Activated T-cell treated with anti-CD3 and anti-CD28 coated beads, Interleukin-2, amount 50 U/mL, for 72 hours (primary cell): Measurements from ENCODE around the gene FKBP1B. TPM values are rescaled to one million over a fixed set of nuclear protein-coding genes. Genes with fewer than 3 reads are reported as not detected.

ENCODE experiments used
- ATAC-seq, 2 donors: fragments of 150-1000 bp; cut with Tn5 transposase; replicated peaks in 1 of 2; 2 replicates each; pipeline ENCODE4 v1.10.0; 2021; ENCODE audit warnings: moderate library complexity in 2 of 2, mild to moderate bottlenecking in 1 of 2
- DNase-seq, 2 donors: peaks; one replicate each; pipeline ENCODE4 v3.0.0; 2021 to 2022; ENCODE audit warnings: mixed read lengths in 1 of 2
- H3K27ac Mint-ChIP-seq: one replicate; pipeline ENCODE4 v1.8.0; 2022; ENCODE audit warnings: mild to moderate bottlenecking, moderate library complexity, mixed read lengths
- H3K27me3 Mint-ChIP-seq: one replicate; pipeline ENCODE4 v1.8.0; 2022; ENCODE audit warnings: low read depth, mixed read lengths
- H3K36me3 Mint-ChIP-seq, 2 donors: one replicate each; pipeline ENCODE4 v1.8.0; 2022; ENCODE audit warnings: mixed read lengths in 2 of 2, mild to moderate bottlenecking in 1 of 2; ENCODE audit not compliant: insufficient read depth in 2 of 2
- H3K4me1 Mint-ChIP-seq: one replicate; pipeline ENCODE4 v1.8.0; 2022; ENCODE audit warnings: low read depth, mixed read lengths
- H3K4me3 Mint-ChIP-seq, 2 donors: one replicate each; pipeline ENCODE4 v1.8.0; 2022; ENCODE audit warnings: mild to moderate bottlenecking in 2 of 2, mixed read lengths in 2 of 2, moderate library complexity in 2 of 2
- H3K9me3 Mint-ChIP-seq, 2 donors: one replicate each; pipeline ENCODE4 v1.8.0; 2022; ENCODE audit warnings: mixed read lengths in 2 of 2
- total RNA-seq, 2 donors: library from RNA; stranded (reverse); gene quantifications; one replicate each; pipeline ENCODE4 v1.2.3, GENCODE V29; 2022

FKBP1B gene
- total RNA-seq, 2 donors from 2014 or later: 2.2 to 4.2 TPM

DNA sequence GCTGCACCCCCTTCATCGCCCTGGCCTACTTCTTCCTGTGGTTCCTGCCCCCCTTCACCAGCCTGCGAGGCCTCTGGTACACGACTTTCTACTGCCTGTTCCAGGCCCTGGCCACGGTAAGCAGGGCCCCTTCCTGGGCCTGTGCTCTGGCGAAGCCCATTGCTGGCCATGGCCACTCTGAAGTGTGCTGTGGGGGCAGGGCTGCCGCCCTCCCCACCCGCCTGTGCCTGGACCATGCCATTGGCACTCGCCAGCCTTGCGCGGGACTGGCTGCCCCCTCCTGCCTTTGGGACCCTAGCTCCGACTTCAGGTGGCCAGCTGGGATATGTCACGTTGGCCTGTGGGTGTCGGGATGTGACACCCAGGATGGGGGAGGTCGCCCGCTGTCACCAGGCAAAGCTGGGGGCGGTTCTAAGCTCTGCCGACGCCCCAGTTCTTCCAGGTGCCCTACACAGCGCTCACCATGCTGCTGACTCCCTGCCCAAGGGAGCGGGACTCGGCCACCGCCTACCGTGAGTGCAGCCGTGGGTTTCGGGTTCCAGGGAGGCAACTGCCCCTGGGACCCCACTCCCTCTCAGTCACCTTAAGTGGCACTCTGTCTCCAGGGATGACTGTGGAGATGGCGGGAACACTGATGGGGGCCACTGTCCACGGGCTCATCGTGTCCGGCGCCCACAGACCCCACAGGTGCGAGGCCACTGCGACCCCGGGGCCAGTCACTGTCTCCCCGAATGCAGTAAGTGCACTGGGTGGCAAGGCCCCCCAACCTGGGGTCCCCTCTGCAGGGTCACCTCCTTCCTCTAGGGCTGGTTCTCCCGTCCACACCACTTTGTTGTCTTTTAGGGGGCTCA lies 32.5 kb upstream of the FKBP1B start:
- Mint-ChIP-seq H3K27me3 (peaks cover 7% of the 10 kb centered on the region), H3K9me3 (no peaks in the 10 kb centered on the region), H3K4me1 (no peaks in the 10 kb centered on the region), H3K4me3 (no peak overlapping the region), H3K27ac (no peak overlapping the region), H3K36me3 (no peaks in the 10 kb centered on the region)
- ATAC-seq (no peak), DNase-seq (no peak)

DNA sequence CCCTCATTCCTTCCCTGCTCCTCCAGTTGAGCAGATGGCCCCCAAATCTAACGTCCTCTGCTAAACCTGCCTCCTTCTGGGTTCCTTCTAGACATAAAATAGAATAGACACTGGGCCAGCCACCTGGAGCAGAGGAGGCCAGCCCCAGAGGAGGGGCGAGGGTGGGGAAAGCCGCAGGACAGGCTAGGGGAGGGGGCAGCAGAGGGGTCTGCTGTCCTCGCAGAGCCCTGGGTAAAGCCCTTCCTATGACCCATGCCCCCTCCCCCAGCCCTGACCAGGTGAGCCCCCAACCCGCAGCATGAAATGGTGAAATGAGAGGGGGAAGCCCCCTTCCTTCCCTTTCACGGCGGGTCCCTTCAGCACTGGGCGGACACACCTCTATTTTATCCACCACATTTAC lies 31.8 kb upstream of the FKBP1B start:
- ATAC-seq: no peak
- no peaks in the 10 kb centered on the region for H3K9me3 Mint-ChIP-seq
- no peak overlapping the region for H3K27ac Mint-ChIP-seq
- H3K4me1 Mint-ChIP-seq: no peaks in the 10 kb centered on the region
- no peak overlapping the region for H3K4me3 Mint-ChIP-seq
- DNase-seq: no peak
- no peaks in the 10 kb centered on the region for H3K36me3 Mint-ChIP-seq
- H3K27me3 Mint-ChIP-seq: peaks cover 1% of the 10 kb centered on the region

DNA sequence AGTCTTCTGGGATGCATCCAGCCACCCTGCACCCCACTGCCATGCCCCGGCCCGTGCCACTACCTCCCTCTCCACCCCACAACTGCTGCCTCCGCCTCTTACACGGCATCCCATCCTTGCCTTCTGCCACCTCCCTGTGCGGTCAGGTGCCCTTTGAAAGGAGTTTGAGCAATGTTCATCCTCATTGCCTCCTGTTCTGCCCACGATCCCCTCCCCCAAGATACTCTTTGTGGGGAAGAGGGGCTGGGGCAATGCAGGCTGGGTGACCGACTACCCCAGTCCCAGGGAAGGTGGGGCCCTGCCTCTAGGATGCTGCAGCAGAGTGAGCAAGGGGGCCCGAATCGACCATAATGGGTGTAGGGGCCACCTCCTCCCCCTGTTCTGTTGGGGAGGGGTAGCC lies 31.3 kb upstream of the FKBP1B start:
- H3K4me3 Mint-ChIP-seq: no peak overlapping the region
- no peaks in the 10 kb centered on the region for H3K36me3 Mint-ChIP-seq
- DNase-seq (no peak), ATAC-seq (no peak)
- H3K4me1 Mint-ChIP-seq: no peaks in the 10 kb centered on the region
- H3K9me3 Mint-ChIP-seq: no peaks in the 10 kb centered on the region
- no peak overlapping the region for H3K27ac Mint-ChIP-seq
- H3K27me3 Mint-ChIP-seq: no peaks in the 10 kb centered on the region

DNA sequence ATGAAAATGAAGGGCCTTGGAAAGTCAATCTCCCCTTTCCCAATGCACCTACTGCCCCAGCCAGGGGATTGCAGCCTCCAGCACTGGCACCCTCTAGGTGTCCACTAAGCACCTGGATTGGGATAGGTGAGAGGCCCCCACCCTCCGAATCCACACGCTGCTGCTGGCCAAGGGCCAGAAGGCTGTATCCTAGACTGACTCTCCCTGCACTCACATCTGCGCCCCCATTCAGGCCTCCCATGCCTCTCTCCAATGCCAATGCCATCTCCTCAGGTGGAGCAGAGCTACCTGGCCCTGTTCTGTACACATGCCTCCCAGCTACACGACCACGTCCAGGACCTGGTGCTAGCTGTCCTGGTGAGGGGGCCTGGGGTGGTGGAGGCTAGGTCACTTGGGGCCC lies 29.8 kb upstream of the FKBP1B start:
- Mint-ChIP-seq H3K27me3 (no peaks in the 10 kb centered on the region), H3K27ac (no peak overlapping the region), H3K9me3 (no peaks in the 10 kb centered on the region), H3K4me1 (no peaks in the 10 kb centered on the region), H3K36me3 (no peaks in the 10 kb centered on the region), H3K4me3 (no peak overlapping the region)
- ATAC-seq (no peak), DNase-seq (no peak)

DNA sequence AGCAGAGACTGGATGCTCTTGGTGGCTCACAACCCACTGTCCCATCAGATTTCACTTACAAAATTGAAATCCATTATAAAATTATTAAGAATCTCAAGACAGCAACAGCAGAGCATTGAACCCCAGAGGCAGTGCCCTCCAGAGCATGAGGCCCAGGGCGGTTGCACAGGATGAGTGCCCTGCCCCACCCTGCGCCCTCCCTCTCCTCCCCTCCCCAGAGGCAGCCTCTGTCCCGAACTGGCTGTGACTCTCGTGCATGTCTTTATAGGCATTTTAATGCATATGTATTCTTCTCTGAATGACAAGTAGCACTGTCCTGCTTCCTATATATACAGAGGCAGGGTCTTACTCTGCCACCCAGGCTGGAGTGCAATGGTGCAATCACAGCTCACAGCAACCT lies 29.3 kb upstream of the FKBP1B start:
- H3K27ac Mint-ChIP-seq: no peak overlapping the region
- H3K4me1 Mint-ChIP-seq: no peaks in the 10 kb centered on the region
- H3K9me3 Mint-ChIP-seq: no peaks in the 10 kb centered on the region
- no peak for ATAC-seq
- H3K36me3 Mint-ChIP-seq: no peaks in the 10 kb centered on the region
- H3K4me3 Mint-ChIP-seq: no peak overlapping the region
- no peaks in the 10 kb centered on the region for H3K27me3 Mint-ChIP-seq
- no peak for DNase-seq

DNA sequence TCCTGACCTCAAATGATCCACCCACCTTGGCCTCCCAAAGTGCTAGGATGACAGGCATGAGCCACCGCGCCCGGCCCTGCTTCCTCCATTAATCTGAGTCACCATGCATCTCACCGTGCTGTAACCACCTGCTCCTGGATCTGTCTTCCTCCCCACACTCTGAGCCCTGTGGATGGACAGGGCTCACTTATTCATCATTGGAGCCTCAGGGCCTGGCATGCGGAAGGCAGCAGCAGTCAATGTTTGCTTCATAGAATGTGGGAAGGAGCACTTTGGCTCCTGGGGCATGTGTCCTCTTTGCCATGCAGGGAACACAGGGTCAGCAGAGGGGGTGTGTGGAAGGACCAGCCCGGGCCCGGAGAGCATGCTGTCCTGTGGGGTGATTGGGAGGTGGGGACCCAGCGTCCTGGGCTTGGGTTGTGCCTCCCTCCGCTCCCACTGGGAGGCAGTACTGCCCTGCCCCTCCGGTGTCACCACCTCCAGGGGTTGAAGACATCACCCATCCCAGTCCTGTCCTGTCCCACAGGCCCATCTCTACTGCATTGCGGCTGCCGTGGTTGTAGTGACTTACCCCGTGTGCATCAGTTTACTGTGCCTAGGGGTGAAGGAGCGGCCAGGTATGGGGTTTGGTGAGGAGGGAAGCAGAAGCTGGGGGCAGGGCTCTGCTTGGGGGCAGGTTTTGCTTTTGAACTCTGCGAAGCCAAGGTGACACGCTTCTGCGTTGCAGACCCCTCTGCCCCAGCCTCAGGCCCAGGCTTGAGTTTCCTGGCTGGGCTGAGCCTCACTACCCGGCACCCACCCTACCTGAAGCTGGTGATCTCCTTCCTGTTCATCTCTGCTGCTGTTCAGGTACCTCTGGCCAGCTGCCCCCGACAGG lies 28.2 kb upstream of the FKBP1B start:
- no peaks in the 10 kb centered on the region for H3K9me3 Mint-ChIP-seq
- DNase-seq (peak; percentile 33 to 51), ATAC-seq (peak; percentile 65 to 67)
- no peak overlapping the region for H3K27ac Mint-ChIP-seq
- H3K4me1 Mint-ChIP-seq: no peaks in the 10 kb centered on the region
- H3K4me3 Mint-ChIP-seq: no peak overlapping the region
- no peaks in the 10 kb centered on the region for H3K27me3 Mint-ChIP-seq
- no peaks in the 10 kb centered on the region for H3K36me3 Mint-ChIP-seq

DNA sequence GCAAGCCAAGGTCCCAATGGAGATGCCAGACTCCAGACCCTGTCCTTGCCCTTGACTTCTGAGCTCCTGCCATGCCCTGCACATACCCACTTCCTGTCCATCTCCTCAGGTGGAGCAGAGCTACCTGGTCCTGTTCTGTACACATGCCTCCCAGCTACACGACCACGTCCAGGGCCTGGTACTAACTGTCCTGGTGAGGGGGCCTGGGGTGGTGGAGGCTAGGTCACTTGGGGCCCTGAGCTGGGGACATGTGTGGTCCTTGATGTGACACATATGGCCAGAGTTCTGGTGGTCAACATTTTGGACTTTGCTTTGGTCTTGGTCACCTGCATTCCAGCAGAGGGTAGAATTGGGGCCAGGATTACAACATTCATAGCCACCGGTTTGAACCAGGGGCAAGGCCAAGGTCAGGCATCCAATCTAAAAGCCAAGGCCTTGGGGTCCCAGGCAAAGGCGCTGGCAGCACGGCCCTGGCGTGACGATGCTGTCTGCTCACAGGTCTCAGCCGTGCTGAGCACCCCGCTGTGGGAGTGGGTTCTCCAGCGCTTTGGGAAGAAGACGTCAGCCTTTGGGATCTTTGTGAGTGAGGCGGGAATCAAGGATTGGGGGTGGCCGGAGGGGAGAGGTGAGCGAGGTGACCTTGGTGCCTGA lies 27.1 kb upstream of the FKBP1B start:
- DNase-seq (no peak), ATAC-seq (no peak)
- no peaks in the 10 kb centered on the region for H3K27me3 Mint-ChIP-seq
- H3K9me3 Mint-ChIP-seq: no peaks in the 10 kb centered on the region
- H3K4me1 Mint-ChIP-seq: no peaks in the 10 kb centered on the region
- H3K36me3 Mint-ChIP-seq: no peaks in the 10 kb centered on the region
- H3K4me3 Mint-ChIP-seq: no peak overlapping the region
- H3K27ac Mint-ChIP-seq: no peak overlapping the region

DNA sequence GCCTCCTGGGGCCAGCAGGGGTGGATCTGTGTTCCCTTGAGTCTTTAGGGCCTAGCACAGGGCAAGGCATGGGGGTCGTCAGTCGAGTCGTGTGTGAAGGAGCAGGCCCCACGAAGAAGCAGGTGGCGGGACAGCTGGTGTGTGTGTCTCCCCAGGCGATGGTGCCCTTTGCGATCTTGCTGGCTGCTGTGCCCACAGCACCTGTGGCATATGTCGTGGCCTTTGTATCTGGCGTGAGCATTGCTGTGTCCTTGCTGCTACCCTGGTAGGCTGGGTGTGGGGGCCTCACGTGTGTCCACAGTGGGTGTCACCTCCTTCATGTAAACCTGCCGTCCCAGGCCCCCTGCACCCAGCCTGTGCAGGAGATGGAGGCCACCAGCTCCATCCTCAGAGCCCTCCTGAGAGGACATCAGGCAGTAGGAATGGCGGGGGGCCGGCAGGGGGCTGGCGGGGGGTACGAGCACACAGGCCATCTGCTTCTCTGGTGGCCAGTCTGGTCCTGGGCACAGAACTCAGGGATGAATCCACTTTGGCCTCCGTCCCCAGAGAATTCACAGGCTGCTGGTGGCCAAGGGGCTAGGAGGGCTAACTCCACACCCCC lies 26.5 kb upstream of the FKBP1B start:
- Mint-ChIP-seq H3K27me3 (no peaks in the 10 kb centered on the region), H3K4me1 (no peaks in the 10 kb centered on the region), H3K4me3 (no peak overlapping the region), H3K36me3 (no peaks in the 10 kb centered on the region), H3K27ac (no peak overlapping the region), H3K9me3 (no peaks in the 10 kb centered on the region)
- no peak for DNase-seq
- ATAC-seq: no peak

DNA sequence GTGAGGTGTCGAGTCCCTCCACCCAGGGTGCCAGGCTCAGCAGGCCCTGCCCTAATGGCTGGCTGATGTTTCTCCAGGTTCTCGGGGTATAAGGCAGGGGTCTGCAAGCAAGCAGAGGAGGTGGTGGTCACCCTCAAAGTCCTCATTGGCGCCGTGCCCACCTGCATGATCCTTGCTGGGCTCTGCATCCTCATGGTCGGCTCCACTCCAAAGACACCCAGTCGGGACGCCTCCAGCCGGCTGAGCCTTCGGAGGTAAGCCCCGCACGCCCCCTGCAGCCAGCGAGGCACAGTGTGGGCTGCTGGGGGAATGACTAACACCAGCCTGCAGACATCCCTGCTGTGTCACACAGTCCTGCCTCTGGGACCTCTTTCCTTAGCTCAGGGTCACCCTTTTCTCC lies 25.5 kb upstream of the FKBP1B start:
- Mint-ChIP-seq H3K27me3 (no peaks in the 10 kb centered on the region), H3K4me1 (no peaks in the 10 kb centered on the region), H3K4me3 (no peak overlapping the region), H3K36me3 (no peaks in the 10 kb centered on the region), H3K9me3 (no peaks in the 10 kb centered on the region), H3K27ac (no peak overlapping the region)
- DNase-seq (no peak), ATAC-seq (no peak)

DNA sequence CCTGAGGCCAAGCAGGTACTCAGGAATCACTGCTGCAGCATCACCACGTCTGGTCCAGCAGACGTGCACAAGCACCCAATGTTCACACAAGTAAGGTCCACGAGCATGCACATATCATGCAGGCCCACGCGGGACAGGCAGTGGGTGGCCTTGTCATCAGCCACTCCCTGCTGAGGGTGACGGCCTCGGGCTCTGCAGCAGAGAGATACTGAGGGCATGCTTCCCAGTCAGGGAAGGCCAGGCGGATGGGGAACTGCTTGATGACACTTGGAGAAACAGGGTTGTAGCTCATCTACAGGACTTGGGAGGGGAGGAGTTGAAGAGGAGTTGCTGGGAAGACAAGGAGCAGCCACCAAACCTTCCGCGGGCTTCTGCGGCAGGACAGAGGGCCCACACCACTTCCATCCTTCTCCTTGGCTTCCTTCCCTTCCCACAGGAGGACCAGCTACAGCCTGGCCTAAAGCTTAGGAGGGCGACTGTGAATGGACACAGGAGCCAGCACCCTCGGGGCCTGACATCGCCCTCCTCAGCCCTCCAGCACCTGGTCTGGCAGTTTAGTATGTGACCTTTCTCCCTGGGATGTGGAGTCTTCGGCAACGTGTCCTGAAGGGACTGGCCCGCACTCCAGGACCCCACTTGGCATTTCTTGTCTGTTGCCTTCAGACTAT lies 24.4 kb upstream of the FKBP1B start:
- H3K4me3 Mint-ChIP-seq: no peak overlapping the region
- no peaks in the 10 kb centered on the region for H3K4me1 Mint-ChIP-seq
- no peaks in the 10 kb centered on the region for H3K27me3 Mint-ChIP-seq
- H3K27ac Mint-ChIP-seq: no peak overlapping the region
- DNase-seq (no peak), ATAC-seq (no peak)
- peaks cover 0 to 4% of the 10 kb centered on the region in 2 donors for H3K36me3 Mint-ChIP-seq
- no peaks in the 10 kb centered on the region for H3K9me3 Mint-ChIP-seq

DNA sequence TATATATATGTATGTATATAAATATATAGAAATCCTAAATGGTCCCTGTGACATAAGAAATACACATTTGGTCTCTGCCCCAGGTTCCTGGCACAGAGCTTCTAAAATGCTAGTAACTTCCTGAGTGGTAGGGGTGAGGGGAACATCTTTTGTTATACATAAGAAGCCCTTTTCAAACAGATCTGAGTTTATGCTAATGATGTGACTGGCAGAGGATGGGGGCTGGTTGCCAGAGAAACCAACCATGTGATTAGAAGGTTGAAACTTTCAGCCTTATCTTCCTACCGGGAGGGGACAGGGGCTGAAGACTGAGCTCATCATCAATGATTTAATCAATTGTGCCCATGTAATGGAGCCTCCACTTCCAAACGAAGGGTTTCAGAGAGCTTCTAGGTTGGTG lies 23.3 kb upstream of the FKBP1B start:
- DNase-seq: no peak
- Mint-ChIP-seq H3K27me3 (no peaks in the 10 kb centered on the region), H3K9me3 (no peaks in the 10 kb centered on the region), H3K27ac (no peak overlapping the region), H3K36me3 (peaks cover 0 to 9% of the 10 kb centered on the region in 2 donors), H3K4me3 (no peak overlapping the region), H3K4me1 (no peaks in the 10 kb centered on the region)
- ATAC-seq: no peak

DNA sequence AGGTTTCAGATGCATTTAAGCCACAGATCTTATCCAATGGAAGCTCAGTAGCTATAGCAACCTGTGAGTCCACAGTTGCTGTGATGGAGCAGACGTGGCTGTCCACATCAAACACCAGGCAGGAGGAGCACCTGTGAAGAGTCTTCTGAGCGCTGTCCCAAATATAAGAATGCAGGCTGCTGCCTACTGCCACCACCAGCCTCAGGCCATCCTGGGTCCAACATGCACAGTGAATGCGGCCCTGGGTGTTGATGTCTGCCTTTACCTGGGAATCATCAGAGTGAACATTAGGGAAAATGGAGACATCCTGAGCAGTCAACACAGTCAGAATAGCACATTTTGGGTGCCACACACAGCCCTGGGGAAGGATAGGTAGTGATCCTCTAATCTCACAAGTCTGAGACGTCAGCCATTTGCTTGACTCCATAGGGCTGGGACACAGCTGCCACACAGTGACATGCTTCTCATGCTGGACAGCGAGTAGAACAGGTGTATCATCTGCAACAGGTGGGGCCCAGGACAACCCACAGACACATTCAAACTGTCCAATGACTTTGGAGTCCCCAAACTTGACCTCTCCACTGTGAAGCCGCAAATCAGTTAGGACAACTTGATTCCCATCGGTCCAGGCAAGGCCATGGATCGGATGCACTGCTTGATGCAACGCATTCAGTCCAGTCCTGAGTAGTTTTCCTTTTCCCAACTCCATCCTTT lies 10.6 kb upstream of the FKBP1B start:
- peaks cover 3 to 12% of the 10 kb centered on the region in 2 donors for H3K36me3 Mint-ChIP-seq
- peaks cover 12% of the 10 kb centered on the region for H3K4me1 Mint-ChIP-seq
- DNase-seq: no peak
- H3K4me3 Mint-ChIP-seq: no peak overlapping the region
- H3K27me3 Mint-ChIP-seq: no peaks in the 10 kb centered on the region
- H3K9me3 Mint-ChIP-seq: no peaks in the 10 kb centered on the region
- ATAC-seq: no peak
- no peak overlapping the region for H3K27ac Mint-ChIP-seq
